ENCODE results near the gene KRTAP5-7.
"Not testable (repeated sequence)": the region's sequence is repeated elsewhere in the genome, so short reads cannot be mapped to it uniquely, and the experiment has no call there.

KRTAP5-7 gene

DNA sequence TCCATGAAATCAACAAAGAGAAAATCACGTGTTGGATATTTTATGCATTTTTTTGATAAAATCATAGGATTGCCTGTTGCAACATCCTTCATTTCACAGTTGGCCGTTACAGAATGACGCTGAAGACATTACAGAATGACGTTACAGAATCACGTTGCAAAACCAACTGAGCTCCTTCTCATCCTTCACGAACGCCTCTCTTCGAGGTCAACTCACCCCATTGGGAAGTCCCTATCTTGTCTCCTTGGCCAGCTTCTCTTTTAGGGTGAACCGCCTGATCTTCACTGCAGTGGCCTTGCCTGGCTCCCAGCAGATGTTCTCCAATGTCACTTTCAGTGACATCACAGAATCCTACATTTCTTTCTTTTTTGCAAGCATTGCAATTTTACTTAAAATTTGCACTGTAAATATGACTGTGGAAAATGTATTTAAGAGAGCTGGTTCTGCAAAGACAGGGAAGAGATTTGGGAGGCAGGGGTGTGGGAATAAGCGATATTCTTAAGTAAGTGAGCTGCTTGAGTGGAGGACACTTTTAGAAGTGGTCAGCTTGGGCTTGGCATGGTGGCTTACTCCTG, 5.1 kb downstream of the KRTAP5-7 start:
- H4K20me1 ChIP-seq (ENCODE audit: insufficient read depth) = no peaks in the 10 kb centered on the region
- no peak overlapping the region for H2AFZ ChIP-seq (ENCODE audit: low read depth)
- no peaks in the 10 kb centered on the region for H3K27me3 ChIP-seq (ENCODE audit: insufficient read depth, low read depth)
- H3K4me2 ChIP-seq = no peak overlapping the region
- H3K36me3 ChIP-seq (ENCODE audit: insufficient read depth) = no peaks in the 10 kb centered on the region
- no peaks in the 10 kb centered on the region for H3K4me1 ChIP-seq (ENCODE audit: low read depth, poor library complexity, severe bottlenecking)
- no peaks in the 10 kb centered on the region for H3K79me2 ChIP-seq (ENCODE audit: insufficient read depth, low read depth)
- no peak overlapping the region for H3K9ac ChIP-seq
- H3K27ac ChIP-seq = no peak overlapping the region
- no peak overlapping the region for H3K4me3 ChIP-seq (IDR thresholded peaks at IDR 0.05; ENCODE audit: insufficient read depth, low read depth, low read length)
- TF ChIP-seq, protein P1, sequence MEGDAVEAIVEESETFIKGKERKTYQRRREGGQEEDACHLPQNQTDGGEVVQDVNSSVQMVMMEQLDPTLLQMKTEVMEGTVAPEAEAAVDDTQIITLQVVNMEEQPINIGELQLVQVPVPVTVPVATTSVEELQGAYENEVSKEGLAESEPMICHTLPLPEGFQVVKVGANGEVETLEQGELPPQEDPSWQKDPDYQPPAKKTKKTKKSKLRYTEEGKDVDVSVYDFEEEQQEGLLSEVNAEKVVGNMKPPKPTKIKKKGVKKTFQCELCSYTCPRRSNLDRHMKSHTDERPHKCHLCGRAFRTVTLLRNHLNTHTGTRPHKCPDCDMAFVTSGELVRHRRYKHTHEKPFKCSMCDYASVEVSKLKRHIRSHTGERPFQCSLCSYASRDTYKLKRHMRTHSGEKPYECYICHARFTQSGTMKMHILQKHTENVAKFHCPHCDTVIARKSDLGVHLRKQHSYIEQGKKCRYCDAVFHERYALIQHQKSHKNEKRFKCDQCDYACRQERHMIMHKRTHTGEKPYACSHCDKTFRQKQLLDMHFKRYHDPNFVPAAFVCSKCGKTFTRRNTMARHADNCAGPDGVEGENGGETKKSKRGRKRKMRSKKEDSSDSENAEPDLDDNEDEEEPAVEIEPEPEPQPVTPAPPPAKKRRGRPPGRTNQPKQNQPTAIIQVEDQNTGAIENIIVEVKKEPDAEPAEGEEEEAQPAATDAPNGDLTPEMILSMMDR (conservative IDR thresholded peaks at IDR 0.05; ENCODE audit: low read depth, low read length) = no peak

DNA sequence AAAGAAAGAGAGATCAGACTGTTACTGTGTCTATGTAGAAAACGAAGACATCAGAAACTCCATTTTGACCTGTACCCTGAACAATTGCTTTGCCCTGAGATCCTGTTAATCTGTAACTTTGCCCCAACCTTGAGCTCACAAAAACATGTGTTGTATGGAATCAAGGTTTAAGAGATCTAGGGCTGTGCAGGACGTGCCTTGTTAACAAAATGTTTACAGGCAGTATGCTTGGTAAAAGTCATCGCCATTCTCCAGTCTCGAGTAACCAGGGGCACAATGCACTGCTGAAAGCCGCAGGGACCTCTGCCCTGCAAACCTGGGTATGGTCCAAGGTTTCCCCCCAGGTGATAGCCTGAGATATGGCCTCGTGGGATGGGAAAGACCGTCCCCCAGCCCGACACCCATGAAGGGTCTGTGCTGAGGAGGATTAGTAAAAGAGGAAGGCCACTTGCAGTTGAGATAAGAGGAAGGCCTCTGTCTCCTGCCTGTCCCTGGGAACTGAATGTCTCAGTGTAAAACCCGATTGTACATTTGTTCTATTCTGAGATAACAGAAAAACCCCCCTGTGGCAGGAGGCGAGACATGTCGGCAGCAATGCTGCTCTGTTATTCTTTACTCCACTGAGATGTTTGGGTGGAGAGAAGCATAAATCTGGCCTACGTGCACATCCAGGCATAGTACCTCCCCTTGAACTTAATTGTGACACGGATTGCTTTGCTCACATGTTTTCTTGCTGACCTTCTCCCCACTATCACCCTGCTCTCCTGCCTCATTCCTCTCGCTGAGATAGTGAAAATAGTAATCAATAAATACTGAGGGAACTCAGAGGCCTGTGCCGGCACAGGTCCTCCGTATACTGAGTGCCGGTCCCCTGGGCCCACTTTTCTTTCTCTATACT, 7.9 kb downstream of the KRTAP5-7 start:
- not testable (repeated sequence) for H3K27me3 ChIP-seq (ENCODE audit: insufficient read depth, low read depth); H4K20me1 ChIP-seq (ENCODE audit: insufficient read depth); H3K4me1 ChIP-seq (ENCODE audit: low read depth, poor library complexity, severe bottlenecking); H2AFZ ChIP-seq (ENCODE audit: low read depth); H3K4me3 ChIP-seq (IDR thresholded peaks at IDR 0.05; ENCODE audit: insufficient read depth, low read depth, low read length); H3K9ac ChIP-seq; H3K36me3 ChIP-seq (ENCODE audit: insufficient read depth); H3K79me2 ChIP-seq (ENCODE audit: insufficient read depth, low read depth); H3K4me2 ChIP-seq; H3K27ac ChIP-seq

DNA sequence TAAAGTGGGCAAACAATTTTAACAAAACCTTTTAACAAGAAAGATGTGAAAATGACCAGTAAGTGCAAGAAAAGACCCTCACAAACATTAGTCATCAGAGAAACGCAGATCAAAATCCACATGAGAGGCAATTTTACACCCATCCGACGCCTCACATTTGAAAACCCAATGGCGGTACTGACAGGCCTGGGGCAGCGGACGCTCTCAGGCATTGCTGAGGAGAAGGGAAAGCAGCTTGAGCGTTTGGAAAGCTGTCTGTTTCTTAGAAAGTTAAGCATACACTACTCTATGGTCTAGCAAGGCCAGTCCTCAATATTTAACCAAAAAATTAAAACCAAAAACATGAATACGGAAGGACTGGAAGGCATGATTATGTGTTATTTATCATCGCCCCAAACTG, 8.8 kb downstream of the KRTAP5-7 start:
- no peaks in the 10 kb centered on the region for H4K20me1 ChIP-seq (ENCODE audit: insufficient read depth)
- no peaks in the 10 kb centered on the region for H3K36me3 ChIP-seq (ENCODE audit: insufficient read depth)
- H2AFZ ChIP-seq (ENCODE audit: low read depth) = no peak overlapping the region
- H3K9ac ChIP-seq = no peak overlapping the region
- no peak overlapping the region for H3K4me3 ChIP-seq (IDR thresholded peaks at IDR 0.05; ENCODE audit: insufficient read depth, low read depth, low read length)
- H3K4me2 ChIP-seq = no peak overlapping the region
- TF ChIP-seq, protein P1 (conservative IDR thresholded peaks at IDR 0.05; ENCODE audit: low read depth, low read length) = no peak
- no peaks in the 10 kb centered on the region for H3K27me3 ChIP-seq (ENCODE audit: insufficient read depth, low read depth)
- no peak overlapping the region for H3K27ac ChIP-seq
- H3K79me2 ChIP-seq (ENCODE audit: insufficient read depth, low read depth) = no peaks in the 10 kb centered on the region
- peaks cover 4% of the 10 kb centered on the region for H3K4me1 ChIP-seq (ENCODE audit: low read depth, poor library complexity, severe bottlenecking)

GRCh38 chr11:71537537-71537936, 10.5 kb downstream of the KRTAP5-7 start:
- no peak overlapping the region for H2AFZ ChIP-seq (ENCODE audit: low read depth)
- no peak overlapping the region for H3K4me2 ChIP-seq
- TF ChIP-seq, protein P1 (conservative IDR thresholded peaks at IDR 0.05; ENCODE audit: low read depth, low read length) = no peak
- no peak overlapping the region for H3K9ac ChIP-seq
- no peaks in the 10 kb centered on the region for H3K79me2 ChIP-seq (ENCODE audit: insufficient read depth, low read depth)
- no peaks in the 10 kb centered on the region for H3K36me3 ChIP-seq (ENCODE audit: insufficient read depth)
- H3K27ac ChIP-seq = no peak overlapping the region
- peaks cover 4% of the 10 kb centered on the region for H3K4me1 ChIP-seq (ENCODE audit: low read depth, poor library complexity, severe bottlenecking)
- no peak overlapping the region for H3K4me3 ChIP-seq (IDR thresholded peaks at IDR 0.05; ENCODE audit: insufficient read depth, low read depth, low read length)
- no peaks in the 10 kb centered on the region for H4K20me1 ChIP-seq (ENCODE audit: insufficient read depth)
- no peaks in the 10 kb centered on the region for H3K27me3 ChIP-seq (ENCODE audit: insufficient read depth, low read depth)

GRCh38 chr11:71537977-71538665, 11.1 kb downstream of the KRTAP5-7 start, which contains the start of gene KRTAP5-8:
Gene KRTAP5-8 (plus strand): TSS chr11:71538025. CDS start chr11:71538056, 31 bp downstream.
- not testable (repeated sequence) for H3K4me3 ChIP-seq (IDR thresholded peaks at IDR 0.05; ENCODE audit: insufficient read depth, low read depth, low read length); H3K27ac ChIP-seq

More at GRCh38 chr11:71537977-71538665, 11.1 kb downstream of the KRTAP5-7 start, which contains the start of gene KRTAP5-8:
- H3K36me3 ChIP-seq (ENCODE audit: insufficient read depth); H3K9ac ChIP-seq; H2AFZ ChIP-seq (ENCODE audit: low read depth); H3K79me2 ChIP-seq (ENCODE audit: insufficient read depth, low read depth); H4K20me1 ChIP-seq (ENCODE audit: insufficient read depth); H3K4me2 ChIP-seq; H3K4me1 ChIP-seq (ENCODE audit: low read depth, poor library complexity, severe bottlenecking); H3K27me3 ChIP-seq (ENCODE audit: insufficient read depth, low read depth): not testable (repeated sequence)
